Keratinocyte (primary cell): ENCODE data around the gene BAZ1A. TPM values are rescaled to one million over a fixed set of nuclear protein-coding genes. Genes with fewer than 3 reads are reported as not detected.

Experiments
- DNase-seq: peaks from one replicate; pipeline ENCODE4 v3.0.0-alpha.2; 2011; ENCODE audit warnings: low read depth, missing footprints, low spot score
- FAIRE-seq: peaks from 2 replicates; lab custom pipeline; 2011; peaks lifted over from hg19 to GRCh38; lab: Jason Lieb, UNC
- H2AFZ ChIP-seq: 2 replicates; pipeline ENCODE4 v1.6.0; 2012; ENCODE audit warnings: low read length, control low read depth, inconsistent platforms; ENCODE audit not compliant: control insufficient read depth
- H3K27ac ChIP-seq: 2 replicates; pipeline ENCODE4 v1.5.1; 2011; ENCODE audit warnings: low read length; ENCODE audit not compliant: control insufficient read depth, insufficient read depth
- H3K27me3 ChIP-seq: 3 replicates; pipeline ENCODE4 v1.6.0; 2011; ENCODE audit warnings: low read length; ENCODE audit not compliant: control insufficient read depth, insufficient read depth; ENCODE audit errors: extremely low read depth
- H3K36me3 ChIP-seq, 2 experiments: 2 replicates in 1 of 2; 3 replicates in 1 of 2; pipeline ENCODE4 v1.5.1; 2011; ENCODE audit warnings: low read length in 2 of 2, mild to moderate bottlenecking in 1 of 2; ENCODE audit not compliant: control insufficient read depth in 2 of 2, insufficient read depth in 2 of 2; ENCODE audit errors: extremely low read depth in 1 of 2
- H3K4me1 ChIP-seq: 3 replicates; pipeline ENCODE4 v1.5.1; 2011; ENCODE audit warnings: low read length; ENCODE audit not compliant: control insufficient read depth, insufficient read depth; ENCODE audit errors: extremely low read depth
- H3K4me2 ChIP-seq: 3 replicates; pipeline ENCODE4 v1.6.0; 2011; ENCODE audit warnings: low read depth, low read length; ENCODE audit not compliant: control insufficient read depth, insufficient read depth; ENCODE audit errors: extremely low read depth
- H3K4me3 ChIP-seq, 3 experiments: fragments of 200-600 bp in 1 of 3; sonication (generic) in 1 of 3; 2 replicates in 2 of 3; 3 replicates in 1 of 3; pipeline ENCODE4 v1.5.1; 2011 to 2016; ENCODE audit warnings: low read length in 3 of 3, mild to moderate bottlenecking in 3 of 3, control low read depth in 2 of 3, inconsistent platforms in 1 of 3, low read depth in 1 of 3, mixed read lengths in 1 of 3, mixed run types in 1 of 3, moderate library complexity in 1 of 3; ENCODE audit not compliant: control insufficient read depth in 2 of 3, insufficient read depth in 2 of 3; ENCODE audit errors: extremely low read depth in 1 of 3
- H3K79me2 ChIP-seq: 2 replicates; pipeline ENCODE4 v1.6.0; 2012; ENCODE audit warnings: low read length; ENCODE audit not compliant: control insufficient read depth, insufficient read depth
- H3K9ac ChIP-seq: 3 replicates; pipeline ENCODE4 v1.6.0; 2011; ENCODE audit warnings: low read length; ENCODE audit not compliant: control insufficient read depth, insufficient read depth; ENCODE audit errors: extremely low read depth
- H3K9me1 ChIP-seq: 3 replicates; pipeline ENCODE4 v1.6.0; 2011; ENCODE audit warnings: low read length; ENCODE audit not compliant: control insufficient read depth, insufficient read depth; ENCODE audit errors: extremely low read depth
- H3K9me3 ChIP-seq: 2 replicates; pipeline ENCODE4 v1.5.1; 2012; ENCODE audit warnings: low read depth, low read length; ENCODE audit not compliant: control insufficient read depth
- H4K20me1 ChIP-seq: 3 replicates; pipeline ENCODE4 v1.6.0; 2011; ENCODE audit warnings: low read length; ENCODE audit not compliant: control insufficient read depth, insufficient read depth; ENCODE audit errors: extremely low read depth
- CTCF ChIP-seq, 3 experiments: IDR thresholded peaks in 1 of 3; conservative IDR thresholded peaks in 1 of 3; optimal IDR thresholded peaks in 1 of 3; 2 replicates in 2 of 3; 3 replicates in 1 of 3; pipeline versions ENCODE3 to v1.5.1; 2011; ENCODE audit warnings: low read length in 3 of 3, mild to moderate bottlenecking in 3 of 3, moderate library complexity in 2 of 3, control low read depth in 1 of 3, inconsistent platforms in 1 of 3; ENCODE audit not compliant: insufficient read depth in 2 of 3; ENCODE audit errors: extremely low read depth in 1 of 3
- EZH2 ChIP-seq: IDR thresholded peaks from one replicate; pipeline ENCODE4 v1.6.1; 2012; ENCODE audit warnings: inconsistent platforms, mild to moderate bottlenecking, low read length, moderate library complexity
- dilution Hi-C: fragments of 300-500 bp; cut with MboI; formaldehyde crosslinking; loops from one replicate; pipeline ENCODE4 v1.7.0; 2020; ENCODE audit warnings: low sequenced_read_pairs; ENCODE audit not compliant: extremely low pct_ligation_motif_present
- polyA plus RNA-seq, 5 experiments: library from polyadenylated mRNA; depleted of rRNA in 3 of 5; stranded (reverse) in 3 of 5; stranded (forward) in 1 of 5; unstranded in 1 of 5; fragments of >200 nt; gene quantifications; 1 replicate in 1 of 5; 2 replicates in 3 of 5; 3 replicates in 1 of 5; pipeline versions ENCODE4 v1.2.1 to v1.2.3, GENCODE V29; 2011 to 2012; ENCODE audit warnings: missing spikeins in 2 of 5, low read depth in 1 of 5, low replicate concordance in 1 of 5

The BAZ1A gene
- polyA plus RNA-seq, 1 donor (not counting 4 experiments of a cell fraction or from before 2014, with no cell fraction given), result 52.0 TPM

GRCh38 chr14:34857689-34858449, 17.3 kb downstream of the BAZ1A start:
- H3K79me2 ChIP-seq, result peaks cover 31% of the 10 kb centered on the region
- H3K9me1 ChIP-seq, result no peaks in the 10 kb centered on the region
- DNase-seq (no peak), FAIRE-seq (no peak)
- H3K4me3 ChIP-seq, result no peak overlapping the region
- H3K27ac ChIP-seq, result no peak overlapping the region
- H3K36me3 ChIP-seq, result peaks cover 9 to 10% of the 10 kb centered on the region in 2 experiments
- H3K4me2 ChIP-seq, result no peak overlapping the region
- no peaks in the 10 kb centered on the region for H3K27me3 ChIP-seq
- no peaks in the 10 kb centered on the region for H3K4me1 ChIP-seq
- dilution Hi-C loops, result no loop called here
- H3K9me3 ChIP-seq, result no peaks in the 10 kb centered on the region
- no peak overlapping the region for H2AFZ ChIP-seq
- no peak for TF ChIP-seq CTCF (optimal IDR thresholded peaks at IDR 0.05 in 1 of 3, IDR thresholded peaks at IDR 0.05 in 1 of 3, conservative IDR thresholded peaks at IDR 0.05 in 1 of 3; ENCODE audit: extremely low read depth in 1 of 3, insufficient read depth in 2 of 3, low read length in 3 of 3)
- TF ChIP-seq EZH2, result no peak
- H4K20me1 ChIP-seq, result no peaks in the 10 kb centered on the region
- no peak overlapping the region for H3K9ac ChIP-seq

- Histone ChIP-seq H3K4me1 (peaks cover 10% of the 10 kb centered on the region), H3K27ac (no peak overlapping the region), H3K27me3 (no peaks in the 10 kb centered on the region), H3K36me3 (peaks cover 9 to 10% of the 10 kb centered on the region in 2 experiments), H2AFZ (no peak overlapping the region), H3K4me3 (no peak overlapping the region), H3K79me2 (peaks cover 25% of the 10 kb centered on the region), H3K9ac (no peak overlapping the region), H4K20me1 (no peaks in the 10 kb centered on the region), H3K4me2 (no peak overlapping the region), H3K9me1 (peaks cover 2% of the 10 kb centered on the region), H3K9me3 (no peaks in the 10 kb centered on the region)
- DNase-seq (no peak), FAIRE-seq (no peak)
- no peak for TF ChIP-seq CTCF (optimal IDR thresholded peaks at IDR 0.05 in 1 of 3, IDR thresholded peaks at IDR 0.05 in 1 of 3, conservative IDR thresholded peaks at IDR 0.05 in 1 of 3; ENCODE audit: extremely low read depth in 1 of 3, insufficient read depth in 2 of 3, low read length in 3 of 3)
- no peak for TF ChIP-seq EZH2
- dilution Hi-C loops, result no loop called here
Measured at GRCh38 chr14:34853041-34853440, 22.1 kb downstream of the BAZ1A start.
